Ureter (tissue), 1 donor: ENCODE data around the gene LDB2. TPM values are rescaled to one million over a fixed set of nuclear protein-coding genes. Genes with fewer than 3 reads are reported as not detected.

Experiments used
- DNase-seq: peaks from one replicate; pipeline ENCODE4 v3.0.0-alpha.2; 2020; ENCODE audit warnings: low spot score
- total RNA-seq: library from RNA; stranded (reverse); gene quantifications from one replicate; pipeline ENCODE4 v1.2.4, GENCODE V29; 2023
- donor health status: DM: yes; HTN: yes; CAD: no.

Gene LDB2
- total RNA-seq, 1 donor from 2014 or later, result 63.3 TPM

GRCh38 chr4:16483540-16483939 is 414.9 kb downstream of the LDB2 start:
- DNase-seq, result no peak

GRCh38 chr4:16480011-16480410 is 418.4 kb downstream of the LDB2 start:
- no peak for DNase-seq

- DNase-seq, result no peak
These were observed 425.9 kb downstream of the LDB2 start for GRCh38 chr4:16472537-16472936.

GRCh38 chr4:16467061-16467460 is 431.4 kb downstream of the LDB2 start:
- DNase-seq, result no peak

- DNase-seq, result no peak
These were observed 431.9 kb downstream of the LDB2 start for GRCh38 chr4:16466581-16466980.

- no peak for DNase-seq
These were observed 433.8 kb downstream of the LDB2 start for GRCh38 chr4:16464651-16465050.

- no peak for DNase-seq
These were observed 435.8 kb downstream of the LDB2 start for GRCh38 chr4:16462656-16463055.

GRCh38 chr4:16461362-16461761 is 437.1 kb downstream of the LDB2 start:
- DNase-seq, result no peak

GRCh38 chr4:16457944-16458343 is 440.5 kb downstream of the LDB2 start:
- no peak for DNase-seq
